Ovary (tissue), 3 donors: ENCODE measurements around the gene PLBD2.

Source experiments
- EP300 ChIP-seq: sonication (generic); formaldehyde crosslinking; IDR thresholded peaks from one replicate; pipeline ENCODE4 v1.6.1; 2017; ENCODE audit warnings: antibody characterized with exemption
- POLR2A ChIP-seq: fragments of 450-650 bp; IDR thresholded peaks from one replicate; pipeline ENCODE4 v1.6.1; 2017; ENCODE audit warnings: antibody characterized with exemption, mild to moderate bottlenecking, moderate library complexity
- TF ChIP-seq, protein P1 (sequence below), 3 donors: fragments of 450-650 bp in 2 of 3; fragments of 200-600 bp in 1 of 3; IDR thresholded peaks; one replicate each; pipeline versions ENCODE4 v1.5.1 to v1.8.0; 2016 to 2022; ENCODE audit warnings: antibody characterized with exemption in 3 of 3, mild to moderate bottlenecking in 1 of 3
- donor health status: DM: no; HTN: no; CAD: no.

DNA sequence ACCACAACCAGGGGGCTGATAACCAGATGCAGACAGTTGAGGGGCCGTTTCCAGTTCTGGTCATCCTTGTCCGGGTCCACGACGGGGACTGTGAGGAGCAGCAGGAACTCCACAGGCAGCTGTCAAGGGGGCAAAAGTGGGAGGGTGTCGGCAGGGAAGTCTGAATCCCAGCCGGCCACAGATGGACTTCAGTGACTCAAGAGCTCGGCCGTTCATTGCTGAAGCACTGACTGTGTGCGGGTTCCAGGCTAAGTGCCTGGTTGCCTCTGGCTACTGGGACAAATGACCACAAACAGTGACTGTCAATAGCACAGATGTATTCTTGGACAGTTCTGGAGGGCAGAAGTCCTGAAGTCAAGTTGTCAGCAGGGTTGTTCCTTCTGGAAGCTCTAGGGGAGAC, 43.0 kb upstream of the PLBD2 start:
- TF ChIP-seq, protein P1, sequence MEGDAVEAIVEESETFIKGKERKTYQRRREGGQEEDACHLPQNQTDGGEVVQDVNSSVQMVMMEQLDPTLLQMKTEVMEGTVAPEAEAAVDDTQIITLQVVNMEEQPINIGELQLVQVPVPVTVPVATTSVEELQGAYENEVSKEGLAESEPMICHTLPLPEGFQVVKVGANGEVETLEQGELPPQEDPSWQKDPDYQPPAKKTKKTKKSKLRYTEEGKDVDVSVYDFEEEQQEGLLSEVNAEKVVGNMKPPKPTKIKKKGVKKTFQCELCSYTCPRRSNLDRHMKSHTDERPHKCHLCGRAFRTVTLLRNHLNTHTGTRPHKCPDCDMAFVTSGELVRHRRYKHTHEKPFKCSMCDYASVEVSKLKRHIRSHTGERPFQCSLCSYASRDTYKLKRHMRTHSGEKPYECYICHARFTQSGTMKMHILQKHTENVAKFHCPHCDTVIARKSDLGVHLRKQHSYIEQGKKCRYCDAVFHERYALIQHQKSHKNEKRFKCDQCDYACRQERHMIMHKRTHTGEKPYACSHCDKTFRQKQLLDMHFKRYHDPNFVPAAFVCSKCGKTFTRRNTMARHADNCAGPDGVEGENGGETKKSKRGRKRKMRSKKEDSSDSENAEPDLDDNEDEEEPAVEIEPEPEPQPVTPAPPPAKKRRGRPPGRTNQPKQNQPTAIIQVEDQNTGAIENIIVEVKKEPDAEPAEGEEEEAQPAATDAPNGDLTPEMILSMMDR (IDR thresholded peaks at IDR 0.05), result no peak
- TF ChIP-seq POLR2A (no peak), EP300 (no peak)
